Thyroid gland (tissue), 4 donors: ENCODE results near the gene ST3GAL4.

Experiments used
- CTCF ChIP-seq, 6 experiments: fragments of 200-600 bp in 3 of 6; fragments of 450-650 bp in 3 of 6; sonication (generic) in 3 of 6; IDR thresholded peaks; one replicate each; pipeline ENCODE4 v1.5.1; 2016 to 2019; ENCODE audit warnings: antibody characterized with exemption in 6 of 6, mild to moderate bottlenecking in 2 of 6, inconsistent platforms in 1 of 6, moderate library complexity in 1 of 6
- POLR2A ChIP-seq, 2 donors: fragments of 450-650 bp; IDR thresholded peaks; one replicate each; pipeline ENCODE4 v1.6.1; 2017; ENCODE audit warnings: antibody characterized with exemption in 2 of 2, mild to moderate bottlenecking in 2 of 2, moderate library complexity in 1 of 2

- TF ChIP-seq CTCF (IDR thresholded peaks at IDR 0.05) (no peak), POLR2A (IDR thresholded peaks at IDR 0.05) (no peak)
These were observed 24.2 kb upstream of the ST3GAL4 start for GRCh38 chr11:126331286-126331685.
